ENCODE data around the gene ACOT11.

DNA sequence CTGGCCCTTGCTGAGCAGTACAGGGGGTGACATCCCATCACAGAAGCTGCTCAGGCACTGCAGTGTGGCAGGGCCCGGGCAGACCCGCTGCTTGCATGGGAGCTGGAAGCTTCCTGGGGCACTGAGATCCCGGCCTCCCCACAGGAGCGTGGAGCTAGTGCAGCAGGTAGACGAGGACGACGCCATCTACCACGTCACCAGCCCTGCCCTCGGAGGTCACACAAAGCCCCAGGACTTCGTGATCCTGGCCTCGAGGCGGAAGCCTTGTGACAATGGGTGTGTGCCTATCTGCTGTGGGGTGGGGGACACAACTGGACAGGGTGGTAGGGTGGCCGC is 58.9 kb downstream of the ACOT11 start:
- TF ChIP-seq POLR2AphosphoS5 (IDR thresholded peaks at IDR 0.05; ENCODE audit: low read depth, low read length) = no peak
- TF ChIP-seq SIN3A (IDR thresholded peaks at IDR 0.05; ENCODE audit: borderline replicate concordance, insufficient read depth, low read length) = no peak
- no peak for TF ChIP-seq TAF1 (IDR thresholded peaks at IDR 0.05; ENCODE audit: borderline replicate concordance, insufficient read depth, low read length)

Data from PFSK-1 (cell line).